HG03135 (cell line): ENCODE results near the gene EMC10.

ENCODE experiments used
- ATAC-seq: cut with Tn5 transposase; IDR thresholded peaks from one replicate; pipeline ENCODE4 v1.9.1; 2021; ENCODE audit warnings: mild to moderate bottlenecking, moderate library complexity; ENCODE audit not compliant: unreplicated experiment

Gene EMC10

DNA sequence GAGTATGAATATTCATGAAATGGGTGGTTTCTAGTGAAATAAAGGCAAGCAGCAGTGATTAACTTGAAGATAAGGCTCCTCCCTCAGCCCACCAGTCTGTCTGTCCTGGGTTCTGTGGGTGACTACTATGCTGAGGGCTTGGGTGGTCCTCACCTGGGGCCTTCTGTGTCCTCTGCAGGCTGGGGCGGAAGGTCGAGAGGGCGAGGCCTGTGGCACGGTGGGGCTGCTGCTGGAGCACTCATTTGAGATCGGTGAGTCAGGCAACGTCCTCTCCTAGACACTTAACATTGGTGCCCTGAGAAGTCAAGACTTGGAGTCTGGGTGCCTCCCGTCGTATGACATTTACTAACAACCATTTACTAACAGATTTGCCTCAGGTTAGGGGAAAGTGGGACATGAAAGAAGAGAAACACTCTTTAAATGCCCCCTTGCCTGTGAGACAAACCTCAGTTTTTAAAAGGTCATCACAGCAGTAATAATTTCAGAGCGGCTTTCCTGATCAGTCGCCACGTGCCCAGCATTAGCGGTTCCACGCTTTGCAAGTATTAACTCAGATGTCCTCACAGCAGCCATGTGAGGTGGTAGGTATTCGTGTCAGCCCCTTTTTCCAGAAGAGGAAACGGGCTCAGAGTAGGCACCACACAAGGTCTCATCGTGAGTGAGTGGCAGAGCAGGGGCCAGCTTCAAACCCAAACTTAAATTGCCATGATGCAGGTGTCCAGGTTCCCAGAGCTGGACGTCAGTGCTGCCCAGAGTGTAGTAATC is 1.6 kb downstream of the EMC10 start:
- ATAC-seq: no peak

DNA sequence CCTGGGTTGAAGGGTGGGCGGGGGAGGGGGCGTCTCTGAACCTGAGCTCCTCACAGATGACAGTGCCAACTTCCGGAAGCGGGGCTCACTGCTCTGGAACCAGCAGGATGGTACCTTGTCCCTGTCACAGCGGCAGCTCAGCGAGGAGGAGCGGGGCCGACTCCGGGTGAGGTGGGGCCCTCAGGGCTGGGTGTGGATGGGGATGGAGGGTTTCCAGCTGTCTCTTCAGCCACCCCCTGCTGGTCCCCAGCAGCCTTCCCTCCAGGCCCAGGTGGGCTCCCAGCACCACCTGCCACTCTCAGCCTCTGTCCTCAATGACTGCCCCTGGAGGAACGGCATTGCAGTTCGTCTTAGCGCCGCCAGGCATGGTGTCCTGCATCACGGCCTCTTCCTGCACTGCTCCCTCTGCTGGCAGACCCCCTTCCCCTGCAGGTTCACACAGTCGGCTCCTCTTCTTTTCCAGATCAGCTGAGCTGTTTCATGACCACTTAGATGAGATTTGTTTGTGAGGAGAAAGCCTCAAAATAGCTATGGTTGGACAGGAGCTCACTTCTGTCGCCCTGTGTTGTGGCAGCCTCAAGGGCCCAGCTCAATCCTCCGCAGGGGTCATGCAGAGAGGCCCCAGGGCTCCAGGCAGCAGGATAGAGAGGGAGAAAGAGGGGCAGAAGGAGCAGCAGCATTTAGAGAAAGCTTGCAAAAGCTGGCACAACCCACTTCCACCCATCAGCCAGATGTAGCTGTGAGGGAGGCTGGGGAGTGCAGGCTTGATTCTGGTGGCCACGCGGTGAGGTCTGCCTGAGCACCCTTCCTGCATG is 2.8 kb downstream of the EMC10 start:
- no peak for ATAC-seq

- ATAC-seq: no peak
These were observed 3.5 kb downstream of the EMC10 start for GRCh38 chr19:50479761-50480251.

DNA sequence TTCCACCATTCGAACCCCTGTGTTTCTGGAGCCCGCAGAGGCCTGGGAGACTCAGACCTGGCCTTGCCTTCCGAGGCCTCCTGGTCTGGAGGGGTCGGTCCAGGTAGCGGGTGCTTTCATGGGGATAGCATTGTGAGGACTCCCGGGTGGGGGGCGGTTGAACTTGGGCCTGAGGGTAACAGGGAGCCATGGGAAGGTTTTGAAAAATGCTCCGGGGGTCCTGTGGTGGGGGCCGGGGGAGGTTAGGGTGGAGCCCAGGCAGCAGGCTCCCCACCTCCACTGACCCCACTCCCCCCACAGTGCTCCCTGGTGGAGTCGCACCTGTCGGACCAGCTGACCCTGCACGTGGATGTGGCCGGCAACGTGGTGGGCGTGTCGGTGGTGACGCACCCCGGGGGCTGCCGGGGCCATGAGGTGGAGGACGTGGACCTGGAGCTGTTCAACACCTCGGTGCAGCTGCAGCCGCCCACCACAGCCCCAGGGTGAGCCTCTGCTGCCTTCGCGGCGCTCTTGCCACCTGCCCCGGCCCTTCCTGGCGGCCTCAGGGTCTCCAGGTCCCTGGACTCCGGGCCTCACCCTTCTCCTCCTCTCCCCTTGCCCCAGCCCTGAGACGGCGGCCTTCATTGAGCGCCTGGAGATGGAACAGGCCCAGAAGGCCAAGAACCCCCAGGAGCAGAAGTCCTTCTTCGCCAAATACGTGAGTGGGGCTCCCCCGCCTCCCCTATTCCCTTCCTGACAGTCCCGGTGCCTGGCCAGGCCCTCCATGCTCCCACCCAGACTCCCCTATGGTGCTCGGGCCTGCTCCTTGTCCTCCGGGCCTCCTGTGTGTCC is 4.2 kb downstream of the EMC10 start:
- ATAC-seq: no peak

GRCh38 chr19:50481351-50482149 is 5.2 kb downstream of the EMC10 start:
- no peak for ATAC-seq

- ATAC-seq: no peak
These were observed 6.1 kb downstream of the EMC10 start for GRCh38 chr19:50482271-50482855.

DNA sequence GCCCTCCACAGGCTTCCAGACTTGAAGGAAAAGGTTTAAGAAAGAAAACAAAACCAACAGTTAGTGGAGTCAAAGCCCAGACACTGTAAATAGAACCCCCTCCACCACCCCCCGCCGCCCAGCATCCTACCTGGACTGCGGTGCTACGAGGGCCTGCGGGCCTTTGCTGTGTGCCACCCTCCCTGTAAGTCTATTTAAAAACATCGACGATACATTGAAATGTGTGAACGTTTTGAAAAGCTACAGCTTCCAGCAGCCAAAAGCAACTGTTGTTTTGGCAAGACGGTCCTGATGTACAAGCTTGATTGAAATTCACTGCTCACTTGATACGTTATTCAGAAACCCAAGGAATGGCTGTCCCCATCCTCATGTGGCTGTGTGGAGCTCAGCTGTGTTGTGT is 6.6 kb downstream of the EMC10 start:
- no peak for ATAC-seq

DNA sequence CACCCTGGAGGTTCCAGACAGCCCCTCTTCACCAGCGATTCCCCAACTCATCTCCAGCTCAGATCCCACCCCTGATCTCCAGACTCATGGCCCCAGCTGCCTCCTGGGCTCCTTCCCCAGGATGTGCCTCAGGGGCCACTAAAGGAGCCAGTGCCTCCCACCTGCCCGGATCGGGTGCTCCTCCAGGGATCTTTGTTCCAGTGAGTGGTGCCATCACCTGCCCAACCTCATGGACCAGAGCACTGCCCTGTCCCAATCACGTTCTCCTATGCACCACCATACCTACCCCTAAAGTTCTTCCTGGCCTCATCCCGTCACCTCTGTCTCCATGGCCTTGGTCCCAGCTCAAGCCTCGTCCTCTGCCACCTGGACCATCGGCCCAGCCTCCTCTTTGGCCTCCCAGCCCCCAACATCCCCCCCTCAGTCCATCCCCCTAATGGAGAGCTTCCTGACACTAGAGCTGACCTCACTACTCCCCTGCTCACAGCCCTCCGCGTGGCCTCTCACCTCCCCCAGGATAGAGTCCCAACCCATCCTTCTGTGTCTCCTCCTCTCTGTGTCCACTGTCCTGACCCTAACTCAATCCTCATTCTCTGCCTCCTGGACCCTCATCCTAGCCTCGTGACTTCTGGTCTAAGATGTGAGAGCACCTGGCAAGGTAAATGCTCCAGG is 9.1 kb downstream of the EMC10 start:
- no peak for ATAC-seq

GRCh38 chr19:50486823-50487515 is 10.7 kb downstream of the EMC10 start:
- no peak for ATAC-seq

GRCh38 chr19:50488389-50489194 is 12.3 kb downstream of the EMC10 start:
- ATAC-seq: no peak

- ATAC-seq: no peak
These were observed 13.2 kb downstream of the EMC10 start for GRCh38 chr19:50489461-50490011.

- ATAC-seq: no peak
These were observed 14.1 kb downstream of the EMC10 start for GRCh38 chr19:50490411-50490811.

GRCh38 chr19:50490991-50491472 is 14.7 kb downstream of the EMC10 start:
- ATAC-seq: no peak

- no peak for ATAC-seq
These were observed 16.2 kb downstream of the EMC10 start for GRCh38 chr19:50492303-50493052.

DNA sequence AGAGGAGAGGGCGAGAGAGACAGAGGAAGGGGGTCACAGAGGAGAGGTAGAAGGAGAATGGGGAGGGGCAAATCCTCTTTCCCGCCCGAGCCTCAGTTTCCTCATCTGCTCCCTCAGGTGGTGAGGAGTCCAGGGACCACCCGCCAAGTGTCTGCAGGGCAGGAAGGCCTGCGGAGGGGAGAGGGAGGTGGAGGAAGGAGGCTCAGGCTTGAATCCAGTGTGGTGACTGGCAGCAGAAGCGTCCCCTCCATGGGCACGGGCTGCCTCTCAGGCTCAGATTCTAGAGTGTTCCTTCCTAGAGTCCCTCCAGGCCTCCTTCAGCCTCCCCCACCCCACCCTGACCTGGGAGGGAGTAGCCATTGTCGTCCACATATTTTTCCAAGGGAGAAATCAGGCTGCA is 16.9 kb downstream of the EMC10 start:
- no peak for ATAC-seq

GRCh38 chr19:50494186-50495019 is 18.1 kb downstream of the EMC10 start:
- ATAC-seq: no peak
